HepG2 (cell line): ENCODE data around the gene EPB41L2. TPM values are rescaled to one million over a fixed set of nuclear protein-coding genes. Genes with fewer than 3 reads are reported as not detected.

Experiments used
- ATF7-NPFF ChIP-seq: sonication (generic); formaldehyde crosslinking; IDR thresholded peaks from 2 replicates; pipeline ENCODE4 v1.8.1; 2023; ENCODE audit warnings: mild to moderate bottlenecking, low read depth, missing genetic modification reagents, moderate library complexity
- ATRX ChIP-seq: sonication (generic); formaldehyde crosslinking; IDR thresholded peaks from 2 replicates; pipeline ENCODE4 v1.4.0; 2020; ENCODE audit warnings: missing genetic modification reagents, borderline replicate concordance
- HOMEZ ChIP-seq: IDR thresholded peaks from 2 replicates; pipeline ENCODE4 v1.6.1; 2016; ENCODE audit warnings: low read depth
- PHF21A ChIP-seq: sonication (generic); formaldehyde crosslinking; IDR thresholded peaks from 2 replicates; pipeline ENCODE4 v1.5.0; 2020; ENCODE audit warnings: mild to moderate bottlenecking, missing genetic modification reagents
- POLR2AphosphoS2 ChIP-seq: IDR thresholded peaks from 2 replicates; pipeline ENCODE4 v1.6.1; 2011; ENCODE audit warnings: low read depth, low read length, improper control_type of control experiment
- PPARG ChIP-seq: conservative IDR thresholded peaks from 2 replicates; pipeline ENCODE4 v1.6.1; 2016; ENCODE audit warnings: missing biosample characterization, missing genetic modification reagents
- RBM39 ChIP-seq: fragments of 200-400 bp; formaldehyde crosslinking; IDR thresholded peaks from one replicate; pipeline ENCODE4 v1.6.1; 2018; ENCODE audit warnings: antibody characterized with exemption, mild to moderate bottlenecking, low read depth, low read length; ENCODE audit not compliant: poor library complexity, severe bottlenecking
- SMARCC2 ChIP-seq: fragments of 450-650 bp; IDR thresholded peaks from 2 replicates; pipeline ENCODE4 v1.6.1; 2017; ENCODE audit warnings: antibody characterized with exemption, mild to moderate bottlenecking
- SPEN ChIP-seq: sonication (generic); formaldehyde crosslinking; IDR thresholded peaks from 2 replicates; pipeline ENCODE4 v1.5.1; 2020; ENCODE audit warnings: low read depth, mild to moderate bottlenecking, missing genetic modification reagents
- TFE3 ChIP-seq: IDR thresholded peaks from 2 replicates; pipeline ENCODE4 v1.6.1; 2016
- USF2 ChIP-seq, 2 experiments: sonication (generic) in 1 of 2; formaldehyde crosslinking in 1 of 2; IDR thresholded peaks; 2 replicates each; pipeline versions ENCODE4 v1.5.1 to v1.6.1; 2011 to 2020; ENCODE audit warnings: borderline replicate concordance in 1 of 2, low read depth in 1 of 2, low read length in 1 of 2, mild to moderate bottlenecking in 1 of 2, missing genetic modification reagents in 1 of 2, moderate library complexity in 1 of 2
- ZBTB42 ChIP-seq: sonication (generic); formaldehyde crosslinking; IDR thresholded peaks from 2 replicates; pipeline ENCODE4 v1.5.0; 2020; ENCODE audit warnings: mild to moderate bottlenecking, missing genetic modification reagents
- ZFP90 ChIP-seq: sonication (generic); formaldehyde crosslinking; IDR thresholded peaks from 2 replicates; pipeline ENCODE4 v1.8.0; 2022; ENCODE audit warnings: missing genetic modification reagents, mild to moderate bottlenecking, inconsistent platforms, borderline replicate concordance
- ZNF570 ChIP-seq: sonication (generic); formaldehyde crosslinking; IDR thresholded peaks from 2 replicates; pipeline ENCODE4 v1.4.0; 2020; ENCODE audit warnings: mild to moderate bottlenecking, missing genetic modification reagents, borderline replicate concordance
- ZNF788 ChIP-seq: sonication (generic); formaldehyde crosslinking; IDR thresholded peaks from 2 replicates; pipeline ENCODE4 v1.5.0; 2020; ENCODE audit warnings: mild to moderate bottlenecking, missing genetic modification reagents, borderline replicate concordance
- ZNF790 ChIP-seq: sonication (generic); formaldehyde crosslinking; IDR thresholded peaks from 2 replicates; pipeline ENCODE4 v1.8.0; 2022; ENCODE audit warnings: missing genetic modification reagents, mild to moderate bottlenecking, borderline replicate concordance
- polyA plus RNA-seq, 8 experiments: library from polyadenylated mRNA; depleted of rRNA in 3 of 8; stranded (reverse) in 7 of 8; unstranded in 1 of 8; fragments of >200 nt; fragmentation: Illumina TruSeq in 4 of 8; extraction: Trizol in 4 of 8; gene quantifications; 2 replicates each; pipeline versions ENCODE4 v1.2.1 to v1.2.3, GENCODE V29; 2011 to 2016; ENCODE audit warnings: low read depth in 4 of 8, missing spikeins in 1 of 8, mixed read lengths in 1 of 8; ENCODE audit not compliant: insufficient read depth in 1 of 8
- total RNA-seq, 5 experiments: library from RNA; depleted of rRNA; stranded (reverse); fragments of >200 nt; fragmentation: Illumina TruSeq; extraction: Trizol; gene quantifications; 2 replicates each; pipeline ENCODE4 v1.2.3, GENCODE V29; 2016; ENCODE audit warnings: low read depth in 1 of 5
- TF ChIP-seq, protein P1 (sequence below): sonication (generic); formaldehyde crosslinking; conservative IDR thresholded peaks from 2 replicates; pipeline ENCODE4 v1.4.0; 2020; ENCODE audit warnings: missing genetic modification reagents

The EPB41L2 gene
- total and polyA plus RNA-seq, 2 of the 13 experiments (the other 11 are each of a cell fraction or from before 2014, with no cell fraction given) = 41.7 to 56.4 TPM

GRCh38 chr6:130827247-130828149 lies 235.5 kb downstream of the EPB41L2 start, which contains the start of gene SMLR1 (continued):
- TF ChIP-seq USF2 (IDR thresholded peaks at IDR 0.05; ENCODE audit: low read depth, low read length) (no peak; the same call in 1 of the 2 replicates), USF2 (CRISPR knock-in tag; IDR thresholded peaks at IDR 0.05; ENCODE audit: borderline replicate concordance) (no peak), ZNF790 (CRISPR knock-in tag) (no peak), ZFP90 (CRISPR knock-in tag) (no peak), ATRX (CRISPR knock-in tag) (no peak), HOMEZ (CRISPR knock-in tag) (peak; percentile 64; the same call in 1 of the 2 replicates), ZBTB42 (no peak), ZNF788 (CRISPR knock-in tag) (0 out of 2 replicates have a peak, but pooled peaks have one; percentile 52), ATF7-NPFF (CRISPR knock-in tag) (no peak), SPEN (peak; percentile 43; the same call in 1 of the 2 replicates), TFE3 (CRISPR knock-in tag) (peak; percentile 66), POLR2AphosphoS2 (0 out of 2 replicates have a peak, but pooled peaks have one; percentile 50), PPARG (peak; percentile 85), RBM39 (no peak), ZNF570 (CRISPR knock-in tag) (no peak), PHF21A (peak; percentile 84), SMARCC2 (no peak)
- TF ChIP-seq, protein P1, sequence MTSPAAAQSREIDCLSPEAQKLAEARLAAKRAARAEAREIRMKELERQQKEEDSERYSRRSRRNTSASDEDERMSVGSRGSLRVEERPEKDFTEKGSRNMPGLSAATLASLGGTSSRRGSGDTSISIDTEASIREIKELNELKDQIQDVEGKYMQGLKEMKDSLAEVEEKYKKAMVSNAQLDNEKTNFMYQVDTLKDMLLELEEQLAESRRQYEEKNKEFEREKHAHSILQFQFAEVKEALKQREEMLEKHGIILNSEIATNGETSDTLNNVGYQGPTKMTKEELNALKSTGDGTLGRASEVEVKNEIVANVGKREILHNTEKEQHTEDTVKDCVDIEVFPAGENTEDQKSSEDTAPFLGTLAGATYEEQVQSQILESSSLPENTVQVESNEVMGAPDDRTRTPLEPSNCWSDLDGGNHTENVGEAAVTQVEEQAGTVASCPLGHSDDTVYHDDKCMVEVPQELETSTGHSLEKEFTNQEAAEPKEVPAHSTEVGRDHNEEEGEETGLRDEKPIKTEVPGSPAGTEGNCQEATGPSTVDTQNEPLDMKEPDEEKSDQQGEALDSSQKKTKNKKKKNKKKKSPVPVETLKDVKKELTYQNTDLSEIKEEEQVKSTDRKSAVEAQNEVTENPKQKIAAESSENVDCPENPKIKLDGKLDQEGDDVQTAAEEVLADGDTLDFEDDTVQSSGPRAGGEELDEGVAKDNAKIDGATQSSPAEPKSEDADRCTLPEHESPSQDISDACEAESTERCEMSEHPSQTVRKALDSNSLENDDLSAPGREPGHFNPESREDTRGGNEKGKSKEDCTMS = no peak
